HG03196 (cell line): ENCODE data around the gene DDX4.
"Not testable (repeated sequence)": the region's sequence is repeated elsewhere in the genome, so short reads cannot be mapped to it uniquely, and the experiment has no call there.

Experiments
- ATAC-seq: cut with Tn5 transposase; IDR thresholded peaks from one replicate; pipeline ENCODE4 v1.9.1; 2021; ENCODE audit not compliant: unreplicated experiment

The DDX4 gene

DNA sequence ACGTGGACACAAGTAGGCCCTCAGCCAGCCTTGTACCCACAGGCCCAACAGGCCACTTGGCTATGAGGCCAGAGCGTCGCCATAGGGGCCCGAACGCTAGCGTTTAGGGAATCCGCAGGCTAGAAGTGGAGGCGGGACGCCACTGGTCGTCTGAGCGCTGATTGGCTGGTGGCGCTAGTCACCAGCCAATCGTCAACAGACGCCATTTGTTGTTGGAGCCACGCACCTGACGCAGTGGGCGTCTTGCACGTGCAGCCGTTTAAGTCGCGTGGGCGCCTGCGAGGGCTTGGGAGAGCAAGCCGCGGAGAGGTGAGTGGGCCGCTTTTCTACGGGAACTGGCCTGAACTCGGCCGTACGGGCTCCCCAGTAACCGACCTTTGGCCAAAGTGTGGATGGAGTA, at the start of gene DDX4:
Gene DDX4 (plus strand): TSS at position 269 of the 400 bp plus-strand sequence. CDS start 903 bp downstream, outside the sequence.
- no peak for ATAC-seq

DNA sequence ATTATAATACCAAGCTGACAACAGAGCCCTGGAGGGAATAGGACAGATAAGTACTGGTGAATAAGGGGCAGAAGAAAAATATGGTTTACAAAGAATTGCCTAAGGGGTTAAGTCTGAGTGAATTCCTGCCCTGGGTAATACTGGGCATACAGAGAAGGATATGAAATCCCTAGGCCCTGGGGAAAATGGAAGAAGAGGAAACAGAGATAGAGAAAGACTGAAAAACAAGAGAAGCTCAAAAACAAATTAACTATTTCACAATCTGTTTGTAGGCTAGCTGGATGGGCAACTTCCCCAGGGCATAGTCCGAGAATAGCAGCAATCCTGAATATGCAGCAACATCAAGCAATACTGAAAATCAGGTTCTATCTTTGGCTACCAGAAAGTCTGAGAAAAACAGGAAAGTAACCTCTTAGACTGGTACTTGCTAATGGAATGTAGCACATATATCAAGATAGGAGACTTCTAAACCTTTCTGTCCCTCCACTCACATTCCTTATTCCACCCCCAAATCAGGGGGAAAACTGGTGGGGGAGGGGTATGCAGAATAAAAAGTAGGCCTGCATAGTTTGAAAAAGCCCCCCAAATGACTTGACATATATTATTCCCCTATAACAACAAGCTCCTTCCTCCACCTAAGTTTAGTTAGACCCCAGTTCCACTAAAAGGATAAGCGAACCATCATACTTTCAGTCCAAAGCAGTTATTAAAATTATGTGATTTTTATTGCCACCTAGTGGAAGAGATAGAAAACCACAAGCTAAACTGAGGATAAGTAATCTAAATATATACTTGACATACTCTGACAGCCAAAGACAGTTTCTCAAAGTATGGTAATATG, 46.4 kb upstream of the DDX4 start:
- no peak for ATAC-seq

DNA sequence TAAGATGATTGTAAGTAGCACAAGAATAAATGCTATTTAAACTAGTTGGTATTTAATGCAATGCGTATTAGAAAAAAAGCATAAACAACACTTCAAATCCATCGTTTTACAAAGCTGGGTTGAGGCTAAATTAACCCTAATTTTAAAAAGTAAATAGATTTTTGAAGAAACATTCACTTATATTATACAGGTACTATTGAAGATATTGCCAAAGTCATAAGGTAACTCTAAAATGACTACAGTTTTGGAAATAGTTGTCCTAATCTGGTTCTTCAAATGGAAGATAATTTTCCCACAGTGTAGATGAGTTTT, 45.8 kb upstream of the DDX4 start:
- ATAC-seq: no peak

DNA sequence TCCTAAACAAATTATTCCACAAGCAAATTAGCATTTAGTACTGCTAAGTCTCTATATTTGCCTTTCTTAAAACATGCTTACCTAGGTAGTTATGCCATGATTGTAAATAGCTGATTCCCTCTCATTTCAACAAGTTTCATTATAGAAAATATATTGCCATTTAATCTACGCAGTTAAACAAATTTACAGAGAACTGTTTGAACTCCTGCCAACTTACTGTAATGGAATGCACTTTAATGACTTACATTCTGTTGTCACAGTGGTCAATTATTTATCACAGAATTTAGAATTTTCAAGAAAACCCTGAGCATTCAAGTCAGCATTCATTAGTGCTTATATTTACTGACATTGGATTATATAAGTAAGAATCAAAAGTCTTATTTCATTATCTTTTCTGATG, 45.4 kb upstream of the DDX4 start:
- ATAC-seq: no peak

DNA sequence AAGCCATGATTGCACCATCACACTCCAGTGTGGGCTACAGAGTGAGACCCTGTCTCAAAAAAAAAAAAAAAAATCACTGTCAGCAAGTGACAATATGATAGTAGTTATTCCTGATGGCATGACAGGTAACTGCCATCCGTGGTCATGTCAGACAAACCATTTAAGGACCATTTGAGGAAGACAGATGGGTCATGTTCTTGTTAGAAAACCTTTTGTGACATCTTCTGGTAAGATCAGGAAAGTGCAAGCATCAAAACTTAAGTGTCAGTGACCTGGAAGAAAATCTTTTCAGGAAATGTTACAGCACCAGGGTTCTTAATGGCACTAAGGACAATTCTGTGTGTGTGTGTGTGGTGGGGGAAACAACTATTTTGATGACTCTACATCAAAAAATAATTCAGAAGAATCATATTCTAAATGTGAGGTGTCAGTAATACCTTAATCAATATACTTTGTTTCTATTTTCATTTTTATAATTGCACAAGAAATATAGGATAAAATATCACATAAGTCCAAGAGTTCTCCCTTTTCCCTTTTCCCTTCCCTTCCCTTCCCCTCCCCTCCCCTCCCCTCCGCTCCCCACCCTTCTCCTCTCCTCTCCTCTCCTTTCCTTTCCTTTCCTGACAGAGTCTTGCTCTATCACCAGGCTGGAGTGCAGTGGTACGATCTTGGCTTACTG, 43.6 kb upstream of the DDX4 start:
- no peak for ATAC-seq

DNA sequence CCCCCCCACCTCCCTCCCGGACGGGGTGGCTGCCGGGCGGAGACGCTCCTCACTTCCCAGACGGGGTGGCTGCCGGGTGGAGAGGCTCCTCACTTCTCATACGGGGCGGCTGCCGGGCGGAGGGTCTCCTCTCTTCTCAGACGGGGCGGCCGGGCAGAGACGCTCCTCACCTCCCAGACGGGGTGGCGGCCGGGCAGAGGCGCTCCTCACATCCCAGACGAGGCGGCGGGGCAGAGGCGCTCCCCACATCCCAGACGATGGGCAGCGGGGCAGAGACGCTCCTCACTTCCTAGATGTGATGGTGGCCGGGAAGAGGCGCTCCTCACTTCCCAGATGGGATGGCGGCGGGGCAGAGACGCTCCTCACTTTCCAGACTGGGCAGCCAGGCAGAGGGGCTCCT, 41.2 kb upstream of the DDX4 start:
- not testable (repeated sequence) for ATAC-seq

DNA sequence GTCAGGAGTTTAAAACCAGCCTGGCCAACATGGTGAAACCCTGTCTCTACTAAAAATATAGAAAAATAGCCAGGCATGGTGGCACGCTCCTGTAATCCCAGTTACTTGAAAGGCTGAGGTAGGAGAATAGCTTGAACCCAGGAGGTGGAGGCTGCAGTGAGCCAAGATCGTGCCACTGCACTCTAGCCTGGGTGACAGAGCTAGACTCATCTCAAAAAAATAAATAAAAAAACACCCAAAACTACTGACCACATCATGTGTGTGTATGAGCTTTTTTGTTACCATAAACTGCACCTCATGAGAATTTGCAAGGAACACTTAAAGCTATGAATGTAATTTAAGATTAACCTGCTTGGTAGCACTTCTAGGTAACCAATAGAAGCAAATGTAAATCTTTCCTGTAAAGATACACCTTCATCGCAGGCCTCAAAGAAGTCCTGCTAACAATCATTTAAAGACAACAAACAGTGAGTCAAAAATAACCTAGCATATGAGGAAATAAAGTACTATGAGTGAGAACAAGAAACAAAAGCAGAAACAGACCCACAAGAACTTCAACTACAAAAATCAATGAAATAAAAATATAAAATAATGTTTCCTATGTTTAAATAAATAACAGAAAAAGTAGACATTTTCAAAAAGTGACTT, 38.7 kb upstream of the DDX4 start:
- ATAC-seq: no peak

DNA sequence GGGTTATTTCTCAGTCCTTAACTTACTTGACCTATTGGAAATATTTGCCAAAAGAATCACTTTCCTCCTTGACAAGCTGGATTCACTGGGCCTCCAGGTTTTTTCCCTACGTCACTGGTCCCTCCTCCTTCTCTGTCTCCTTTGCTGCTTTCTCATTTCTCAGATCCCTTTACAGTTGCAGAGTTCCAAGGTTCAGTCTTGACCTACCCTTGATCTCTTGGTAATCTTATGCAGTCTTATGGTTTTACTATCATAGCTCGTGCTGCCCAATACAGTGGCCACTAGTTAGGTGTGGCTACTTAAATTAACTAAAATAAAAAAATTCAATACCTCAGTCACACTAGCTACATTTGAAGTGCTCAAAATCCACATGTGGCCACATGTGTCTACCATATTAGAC, 37.1 kb upstream of the DDX4 start:
- ATAC-seq: no peak

DNA sequence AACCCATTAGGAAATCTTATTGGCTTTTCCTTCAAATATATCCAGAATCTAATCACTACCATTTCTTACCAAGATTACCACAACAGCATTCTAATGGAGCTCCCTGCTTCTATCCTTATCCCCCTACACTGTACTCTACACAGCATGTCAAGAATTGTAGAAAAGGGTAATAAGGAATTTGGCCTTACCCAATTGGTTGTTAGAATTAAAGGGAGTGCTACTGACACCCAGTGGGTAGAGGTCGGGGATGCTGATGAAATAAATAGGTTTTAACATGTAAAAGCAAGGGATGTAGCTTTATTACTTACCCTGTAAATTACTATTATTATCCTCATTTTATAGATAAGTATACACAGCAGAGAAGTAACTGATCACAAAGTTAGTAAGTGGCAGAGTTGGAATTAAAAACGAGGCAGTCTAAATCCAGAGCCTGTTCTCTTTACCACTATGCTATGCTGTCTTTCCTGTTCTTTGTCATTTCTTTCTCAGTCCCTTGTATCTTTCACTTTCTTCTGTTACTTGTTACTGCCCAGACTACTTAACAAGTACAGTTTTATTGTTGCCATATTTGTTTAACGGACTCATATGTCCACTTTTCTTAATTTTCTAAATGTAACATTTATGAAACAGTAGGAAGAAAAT, 36.3 kb upstream of the DDX4 start:
- no peak for ATAC-seq

DNA sequence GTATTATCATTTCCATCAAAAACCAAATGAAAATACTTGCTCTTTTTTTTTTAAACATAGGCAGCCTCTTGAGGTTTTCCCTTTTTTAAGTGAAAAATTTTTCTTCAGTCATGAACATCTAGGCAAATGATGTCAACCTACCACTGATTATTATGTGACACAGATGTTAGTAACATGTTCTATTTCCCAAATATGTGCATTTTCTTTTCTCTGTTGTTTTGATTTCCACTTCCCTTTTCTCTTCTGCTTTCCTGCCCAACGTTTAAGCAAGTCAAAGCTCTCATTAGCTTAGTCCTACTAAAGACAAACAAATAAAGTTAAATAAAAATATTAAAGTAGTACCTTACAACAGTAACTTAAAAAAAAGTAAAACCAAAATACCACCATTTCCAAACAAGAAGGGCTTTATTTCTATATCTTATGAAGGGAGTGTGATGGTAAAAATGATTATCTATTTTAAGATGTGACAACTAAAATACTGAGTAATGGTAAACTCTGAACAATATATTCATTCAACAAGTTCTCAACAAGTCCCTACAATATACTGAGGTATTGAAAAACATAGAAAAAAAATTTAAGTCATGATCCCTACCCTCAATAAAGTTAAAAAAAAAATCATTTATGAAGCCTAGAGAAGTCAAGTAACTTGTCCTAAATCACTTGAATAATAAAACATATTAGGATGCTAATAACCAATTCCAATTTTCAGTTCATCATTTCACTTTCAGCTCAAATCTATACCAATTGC, 35.1 kb upstream of the DDX4 start:
- no peak for ATAC-seq

- no peak for ATAC-seq
Measured at GRCh38 chr5:55706230-55706629, 31.6 kb upstream of the DDX4 start.

DNA sequence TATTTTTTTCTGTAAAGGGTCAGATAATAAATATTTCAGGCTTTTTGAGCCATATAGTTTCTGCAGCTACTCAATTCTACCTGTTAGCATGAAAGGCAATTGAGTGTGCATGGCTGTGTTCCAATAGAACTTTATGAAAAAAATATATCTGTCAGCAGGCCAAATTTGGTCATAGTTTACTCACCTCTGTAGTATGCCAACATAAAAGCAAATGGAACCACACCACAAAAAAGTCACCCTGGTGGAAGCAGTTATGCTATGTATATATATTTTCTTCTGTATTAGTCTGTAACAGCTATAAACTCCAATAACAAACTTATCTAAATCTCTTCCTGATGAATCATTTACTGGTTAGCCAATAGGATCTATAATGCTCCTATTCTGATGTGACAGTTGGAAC, 29.1 kb upstream of the DDX4 start:
- no peak for ATAC-seq

DNA sequence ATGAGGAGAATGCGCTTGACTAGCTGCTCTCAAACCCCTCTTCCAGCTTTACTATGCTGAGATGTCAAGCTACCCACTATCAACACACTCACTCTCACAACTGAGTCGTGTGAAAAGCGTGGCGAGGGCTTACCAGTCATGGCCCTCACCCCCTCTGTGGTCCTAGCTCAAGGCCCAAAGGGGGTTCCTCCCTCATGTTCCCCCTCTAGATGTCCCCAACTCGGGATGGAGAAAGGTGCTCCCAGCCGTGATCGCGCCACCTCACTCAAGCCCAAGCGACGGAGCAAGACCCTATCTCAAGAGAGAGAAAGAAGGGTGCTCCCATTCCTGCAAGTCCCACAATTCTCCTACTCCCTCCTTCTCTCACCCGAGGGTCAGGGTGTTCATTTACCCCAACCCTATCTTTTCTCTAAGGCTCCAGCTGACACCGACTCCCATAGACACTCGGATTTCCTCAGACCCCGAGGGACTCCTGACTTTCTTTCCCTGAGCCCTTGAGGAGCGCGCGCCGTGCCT, 26.3 kb upstream of the DDX4 start:
- ATAC-seq: no peak

- ATAC-seq: peak; percentile 100
Measured at GRCh38 chr5:55712023-55712859, 25.6 kb upstream of the DDX4 start, which contains the start of gene SLC38A9. Gene SLC38A9, minus strand, starts transcription at chr5:55712324. Its CDS starts 14,366 bp downstream, at chr5:55697958.

DNA sequence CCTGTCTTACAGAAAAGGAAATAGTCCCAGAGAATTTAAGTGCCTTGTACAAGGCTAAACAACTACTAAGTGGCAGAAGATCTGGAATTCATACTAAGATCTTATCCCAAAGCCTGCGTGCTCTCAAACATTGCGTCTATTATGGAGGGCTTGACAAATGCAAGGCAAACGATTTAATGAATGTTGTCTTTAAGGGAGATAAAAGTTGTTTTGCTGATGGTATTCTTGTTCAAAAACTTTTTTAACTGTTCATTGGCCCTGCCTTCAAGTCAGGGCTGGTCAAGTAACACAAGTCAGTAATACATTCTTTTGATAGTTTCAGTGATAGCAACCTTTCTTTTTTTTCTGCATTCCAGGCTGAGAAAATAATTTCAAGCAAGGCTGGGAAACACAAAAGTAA, 24.0 kb upstream of the DDX4 start:
- no peak for ATAC-seq

GRCh38 chr5:55714339-55714738, 23.5 kb upstream of the DDX4 start:
- no peak for ATAC-seq

GRCh38 chr5:55714749-55715148, 23.1 kb upstream of the DDX4 start:
- ATAC-seq: no peak

DNA sequence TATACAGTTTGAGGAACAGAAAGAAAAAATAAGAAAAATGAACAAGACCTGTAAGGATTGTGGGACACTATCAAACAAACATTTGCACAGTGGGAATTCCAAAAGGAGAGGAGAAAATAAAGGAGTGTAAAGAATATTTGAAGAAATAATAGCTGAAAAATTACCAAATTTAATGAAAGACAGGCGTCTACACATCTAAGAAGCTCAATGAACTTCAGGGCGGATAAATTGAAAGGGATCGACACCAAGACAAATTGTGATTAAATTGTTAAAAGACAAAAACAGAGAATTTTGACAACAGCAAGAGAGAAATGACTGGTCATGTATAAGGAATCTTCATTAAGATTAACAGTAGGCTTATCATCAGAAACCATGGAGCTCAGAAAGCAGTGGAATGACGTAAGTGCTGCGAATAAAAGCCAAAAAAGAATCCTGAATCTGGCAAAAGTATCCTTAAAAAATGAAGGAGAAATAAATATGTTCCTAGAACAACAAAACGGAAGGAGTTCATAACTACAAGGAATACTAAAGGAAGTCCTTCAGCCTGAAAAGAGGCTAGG, 22.3 kb upstream of the DDX4 start:
- no peak for ATAC-seq

DNA sequence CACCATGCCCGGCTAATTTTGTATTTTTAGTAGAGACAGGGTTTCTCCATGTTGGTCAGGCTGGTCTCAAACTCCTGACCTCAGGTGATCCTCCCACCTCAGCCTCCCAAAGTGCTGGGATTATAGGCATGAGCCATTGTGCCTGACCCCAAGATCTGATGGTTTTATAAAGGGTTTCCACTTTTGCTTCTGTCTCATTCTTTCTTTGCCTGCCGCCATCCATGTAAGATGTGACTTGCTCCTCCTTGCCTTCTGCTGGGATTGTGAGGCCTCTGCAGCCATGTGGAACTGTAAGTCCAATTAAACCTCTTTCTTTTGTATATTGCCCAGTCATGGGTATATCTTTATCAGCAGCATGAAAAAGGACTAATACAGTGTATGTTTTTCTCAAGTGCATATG, 18.8 kb upstream of the DDX4 start:
- not testable (repeated sequence) for ATAC-seq
